ENCODE data around the gene GLI2.

GLI2 gene

DNA sequence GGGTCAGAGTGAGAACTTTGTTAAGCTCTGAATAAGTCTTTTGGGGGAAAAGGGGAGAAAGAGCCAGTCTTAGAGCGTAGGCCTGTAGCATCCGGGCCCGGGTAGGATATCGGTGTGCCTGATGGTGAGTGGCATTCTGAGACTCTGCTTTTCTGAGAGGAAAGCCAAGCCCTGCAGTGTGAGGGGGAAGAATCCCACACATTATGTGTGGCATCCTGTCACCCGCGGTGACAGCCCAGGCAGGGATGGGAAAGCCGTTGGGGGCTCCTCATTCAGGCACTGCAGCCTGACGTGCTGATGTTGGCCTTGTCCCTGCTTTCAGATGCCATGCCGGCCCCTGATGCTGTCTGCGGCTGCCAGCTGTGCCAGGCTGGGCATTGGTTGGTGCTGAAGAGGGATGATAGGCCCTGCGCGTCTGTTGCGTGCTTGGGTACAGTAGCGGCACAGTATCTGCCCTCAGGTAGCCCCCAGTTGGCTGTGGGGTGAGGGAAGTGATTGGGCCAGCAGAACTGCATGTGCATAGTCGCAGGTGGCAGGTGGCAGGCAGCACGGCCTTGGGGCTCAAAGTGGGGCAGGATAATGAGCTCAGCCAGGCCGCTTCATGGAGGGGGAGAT is 37.6 kb downstream of the GLI2 start:
- no peak for DNase-seq

DNA sequence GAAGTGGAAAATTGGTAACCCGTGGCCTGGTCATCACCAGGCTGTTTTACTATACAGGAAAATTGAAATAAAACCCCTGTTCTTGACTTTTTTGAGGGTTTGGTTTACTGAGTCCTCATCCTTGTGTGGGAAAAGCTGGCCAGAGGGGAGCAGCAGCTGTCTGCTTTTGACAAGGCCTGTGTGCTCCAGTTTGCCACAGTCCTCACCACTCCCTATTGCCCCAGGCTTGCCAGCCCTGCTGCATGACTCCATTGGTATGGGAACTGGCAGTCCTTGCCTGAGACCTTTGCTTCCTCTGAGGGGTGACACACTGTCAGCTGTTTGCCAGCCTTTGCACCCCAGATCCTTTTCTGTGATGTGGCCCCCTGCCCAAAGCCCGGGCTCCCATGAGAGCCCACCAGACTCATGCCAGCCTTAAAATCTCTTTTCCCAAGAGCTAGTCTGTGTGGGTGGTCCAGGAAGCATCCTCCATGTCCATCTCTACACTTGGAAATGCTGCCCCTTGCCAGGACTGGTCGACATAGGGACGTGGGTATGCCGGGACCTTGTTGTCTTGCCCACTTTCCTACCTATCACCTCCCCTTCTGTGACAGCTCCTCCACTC is 39.0 kb downstream of the GLI2 start:
- no peak for DNase-seq

DNA sequence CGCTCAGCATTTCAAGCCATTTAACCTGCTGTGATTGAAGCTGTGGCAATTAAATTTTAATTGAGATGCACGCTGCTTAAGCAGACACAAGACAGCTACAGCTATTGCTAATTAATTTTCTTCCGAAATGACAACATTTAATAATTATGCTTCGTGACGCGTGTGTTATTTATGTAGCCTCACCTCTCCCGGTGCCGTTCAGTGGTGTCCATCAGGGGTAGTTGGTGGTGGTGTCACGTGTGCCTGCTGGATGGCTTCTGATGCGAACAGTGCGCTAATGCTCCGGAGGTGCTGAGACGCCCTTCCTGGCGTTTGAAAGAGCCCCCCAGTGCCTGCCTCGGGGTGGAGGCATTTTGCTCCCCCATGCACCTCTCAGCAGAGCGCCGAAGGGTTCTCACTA is 39.5 kb downstream of the GLI2 start:
- no peak for DNase-seq

DNA sequence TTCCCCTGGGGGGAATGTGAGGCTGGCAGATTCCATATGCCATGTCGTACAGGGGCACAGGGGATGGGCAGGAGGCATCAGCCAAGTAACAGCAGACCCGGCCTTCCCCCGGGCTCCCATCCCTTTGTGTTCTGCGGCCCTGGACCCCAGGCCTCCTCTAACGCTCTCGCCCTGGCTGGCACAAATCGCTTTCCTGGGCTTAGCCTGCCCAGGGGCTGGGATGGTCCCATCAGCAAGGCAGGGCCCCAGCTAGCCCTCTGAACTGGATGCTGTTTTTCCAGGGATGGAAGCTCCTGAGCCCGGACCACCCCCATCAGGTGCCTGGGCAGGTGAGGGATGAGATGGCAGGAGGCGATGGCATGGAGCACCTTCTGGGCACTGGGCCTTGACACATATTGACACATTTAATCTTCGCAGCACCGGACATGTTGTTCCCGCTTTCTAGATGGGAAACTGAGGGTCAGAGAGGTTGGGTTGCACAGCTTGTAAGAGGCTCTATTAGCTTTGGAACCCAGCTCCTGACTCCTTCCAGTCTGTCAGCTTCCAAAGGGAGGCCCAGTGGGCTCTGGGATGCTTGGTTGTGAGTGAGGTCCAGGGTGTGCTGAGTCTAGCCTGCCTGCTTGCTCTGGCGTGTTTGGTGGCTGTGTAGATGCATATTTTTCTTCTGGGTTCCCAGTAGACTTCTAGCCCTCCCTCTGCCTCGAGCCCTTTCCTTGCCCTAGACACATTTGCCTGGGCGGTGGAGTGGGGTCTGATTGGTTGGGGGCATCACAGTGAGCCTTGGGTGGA is 40.3 kb downstream of the GLI2 start:
- DNase-seq = no peak

DNA sequence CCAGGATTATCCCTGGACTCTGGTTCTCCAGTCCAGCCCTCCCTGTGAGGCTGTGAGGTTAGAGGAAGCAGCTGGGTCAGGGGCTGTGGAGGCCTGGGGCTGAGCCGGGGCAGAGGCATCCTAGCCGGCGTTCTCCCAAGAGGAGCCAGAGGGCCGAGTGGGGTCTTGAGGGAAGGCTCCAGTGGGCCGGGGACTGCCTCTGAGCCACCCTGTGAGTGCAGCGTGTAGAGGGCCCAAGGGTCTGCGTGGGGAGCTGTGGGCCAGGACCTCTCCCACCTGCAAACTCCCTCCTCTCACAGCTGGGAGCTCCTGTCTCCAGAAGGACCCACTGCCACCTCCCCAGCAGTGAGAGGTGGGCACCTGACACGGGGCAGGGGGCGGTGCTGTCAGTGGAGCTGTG is 41.0 kb downstream of the GLI2 start:
- DNase-seq = no peak

DNA sequence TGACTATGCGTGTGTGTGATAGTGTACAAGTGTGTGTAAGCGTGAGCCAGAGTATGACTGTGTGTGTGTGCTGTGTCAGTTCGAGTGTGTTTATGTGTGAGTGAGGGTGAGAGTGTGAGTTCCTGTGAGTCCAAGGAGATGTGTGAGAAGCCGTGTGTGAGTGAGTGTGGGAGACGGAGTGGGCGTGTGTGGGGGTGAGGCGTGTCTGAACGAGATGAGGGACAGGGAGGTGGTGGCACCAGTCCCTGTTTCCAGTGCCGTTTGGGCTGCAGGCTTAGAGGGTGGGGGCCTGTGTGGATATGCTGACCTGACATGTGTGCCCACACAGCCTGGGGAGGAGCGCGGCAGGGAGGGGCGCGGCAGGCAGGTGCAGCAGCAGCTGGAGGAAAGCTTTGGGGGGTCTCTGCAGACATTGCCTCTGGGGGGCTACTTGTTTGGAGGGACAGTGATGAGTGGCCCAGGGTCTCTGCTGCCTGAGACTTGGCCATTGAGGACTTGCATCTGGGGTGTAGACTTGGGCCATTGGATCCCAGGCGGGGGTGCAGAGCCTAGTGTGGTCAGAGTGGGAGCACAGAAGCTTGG is 41.6 kb downstream of the GLI2 start:
- no peak for DNase-seq

DNA sequence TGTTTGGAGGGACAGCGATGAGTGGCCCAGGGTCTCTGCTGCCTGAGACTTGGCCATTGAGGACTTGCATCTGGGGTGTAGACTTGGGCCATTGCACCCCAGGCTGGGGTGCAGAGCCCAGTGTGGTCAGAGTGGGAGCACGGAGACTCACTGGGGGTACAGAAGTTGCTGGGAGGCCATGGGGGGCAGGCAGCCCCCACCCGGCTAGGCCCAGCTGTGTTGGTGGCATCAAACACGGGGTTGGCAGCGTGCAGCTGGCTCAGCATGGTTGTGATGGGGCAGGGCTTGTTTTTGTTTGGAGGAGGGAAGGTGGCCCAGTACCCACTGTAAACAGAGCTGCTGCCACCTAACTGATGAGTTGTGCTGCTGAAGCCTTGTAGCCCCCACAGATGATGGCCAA is 42.1 kb downstream of the GLI2 start:
- no peak for DNase-seq

DNA sequence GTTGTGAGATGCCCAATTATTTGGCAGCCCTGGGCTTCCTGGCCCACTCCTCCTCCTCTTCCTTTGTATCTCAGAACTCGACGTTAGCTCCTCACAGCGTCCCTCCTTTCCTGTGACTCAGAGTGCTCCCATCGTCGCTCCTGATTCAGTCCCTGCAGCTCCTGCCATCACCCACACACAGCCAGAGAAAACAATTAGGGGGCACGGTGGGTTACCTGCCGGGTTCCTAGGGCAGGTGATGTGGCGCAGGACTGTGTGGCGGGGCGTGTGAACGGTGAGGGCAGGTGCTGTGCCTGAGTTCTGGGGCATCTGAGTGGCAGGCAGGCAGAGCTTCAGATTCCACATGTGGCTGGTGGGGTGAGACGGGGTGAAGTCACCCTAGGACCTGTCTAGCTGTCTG is 42.6 kb downstream of the GLI2 start:
- DNase-seq = no peak

DNA sequence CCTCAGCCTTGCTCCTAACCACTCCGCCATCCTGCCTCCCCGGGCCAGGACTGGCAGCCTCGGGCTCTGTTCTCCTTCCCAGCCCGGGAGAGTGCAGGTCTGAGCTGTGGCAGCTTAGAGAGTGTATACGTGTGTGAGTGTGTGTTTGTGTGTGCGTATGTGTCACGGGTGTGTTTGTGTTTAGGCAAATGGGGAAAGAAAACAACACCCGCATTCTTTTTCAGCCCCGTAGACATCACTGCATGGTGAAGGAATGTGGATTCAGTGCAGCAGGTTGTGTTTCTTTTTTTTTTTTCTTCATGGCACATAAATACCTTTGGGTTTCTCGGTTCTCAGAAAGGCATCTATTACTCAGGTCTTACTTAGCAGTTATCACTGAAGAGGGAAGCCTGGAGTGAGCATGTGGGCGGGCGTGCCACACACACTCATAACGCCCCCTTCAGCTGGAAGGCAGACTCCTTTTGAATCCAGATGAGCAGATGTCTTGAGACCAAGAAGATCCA is 44.2 kb downstream of the GLI2 start:
- DNase-seq = no peak

DNA sequence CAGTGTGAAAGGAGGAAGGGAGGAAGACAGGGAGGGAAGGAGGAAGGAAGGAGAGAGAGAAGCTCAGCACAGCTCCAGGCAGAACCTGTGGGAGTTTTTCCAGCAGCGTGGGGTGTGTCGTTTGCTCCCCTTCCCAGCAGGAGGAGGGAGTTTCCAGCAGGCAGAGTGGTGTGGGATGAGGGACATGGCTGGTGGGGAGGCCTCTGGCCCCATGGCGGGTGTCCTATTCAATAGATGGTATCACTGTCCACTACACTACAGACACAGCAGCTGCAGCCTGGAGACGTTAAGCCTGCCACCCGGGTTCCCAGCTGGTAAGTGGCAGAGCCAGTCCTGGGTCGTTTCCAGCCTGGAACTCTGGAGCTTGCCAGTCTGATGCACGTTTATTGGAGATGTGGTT is 44.7 kb downstream of the GLI2 start:
- DNase-seq = no peak

DNA sequence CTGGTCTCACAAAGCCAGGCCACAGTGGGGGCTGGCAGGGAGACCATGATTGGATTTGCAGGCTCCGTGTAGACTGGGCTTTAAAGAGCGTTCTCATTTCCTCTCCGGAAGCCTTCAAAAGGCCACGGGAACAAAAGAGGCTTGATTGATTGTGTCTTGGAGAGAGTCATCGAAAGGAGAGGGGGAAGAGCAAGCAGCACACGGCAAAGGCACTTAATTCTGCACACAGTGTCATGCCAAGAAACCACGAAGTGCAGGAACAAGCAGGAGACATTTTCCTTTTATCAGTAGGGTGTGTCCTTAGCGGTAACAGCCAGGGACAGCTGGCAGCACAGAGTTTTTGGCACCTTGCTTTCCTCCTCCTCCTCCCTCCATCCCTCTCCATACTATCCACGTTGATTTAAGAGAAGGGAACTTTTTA is 47.7 kb downstream of the GLI2 start:
- DNase-seq = no peak

DNA sequence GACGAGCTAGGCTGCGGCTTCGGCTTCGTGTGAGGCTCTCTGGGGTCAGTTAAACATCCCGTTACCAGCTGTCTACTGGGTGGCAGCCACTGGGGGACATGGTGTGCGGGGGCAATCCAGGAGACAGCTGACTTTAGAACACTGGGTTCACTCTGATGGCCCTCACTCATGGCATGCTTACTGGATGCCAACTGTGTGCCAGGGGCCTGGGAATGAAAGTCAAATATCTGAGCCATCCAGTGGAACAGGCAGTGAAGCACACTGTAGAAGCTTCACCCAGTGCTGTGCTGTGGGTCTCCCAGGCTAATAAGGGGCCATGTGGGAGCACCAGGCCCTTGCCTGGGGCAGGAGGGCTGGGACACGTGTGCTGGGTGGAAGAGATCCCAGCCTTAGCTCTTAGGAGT is 48.3 kb downstream of the GLI2 start:
- DNase-seq = no peak

All from stimulated activated CD4-positive, alpha-beta T cell treated with anti-CD3 and anti-CD28 coated beads, Interleukin-4, amount 100 ng/mL, for 4 hours (primary cell).